Tibial nerve (tissue), 3 donors: Measurements from ENCODE around the gene ANKAR.

Experiments
- CTCF ChIP-seq, 5 experiments: fragments of 200-600 bp in 3 of 5; fragments of 450-650 bp in 2 of 5; sonication (generic) in 3 of 5; IDR thresholded peaks; one replicate each; pipeline ENCODE4 v1.5.1; 2016 to 2019; ENCODE audit warnings: antibody characterized with exemption in 5 of 5, mild to moderate bottlenecking in 3 of 5, moderate library complexity in 2 of 5
- POLR2A ChIP-seq, 2 donors: fragments of 450-650 bp; IDR thresholded peaks; one replicate each; pipeline ENCODE4 v1.6.1; 2017; ENCODE audit warnings: antibody characterized with exemption in 2 of 2, mild to moderate bottlenecking in 2 of 2, moderate library complexity in 2 of 2

GRCh38 chr2:189674374-189675112, at the start of gene ANKAR:
- TF ChIP-seq CTCF (IDR thresholded peaks at IDR 0.05): peak; percentile 90 to 96 (median 93)
- TF ChIP-seq POLR2A (IDR thresholded peaks at IDR 0.05): peak; percentile 54 to 66
